ENCODE measurements around the gene HRAS. TPM values are rescaled to one million over a fixed set of nuclear protein-coding genes. Genes with fewer than 3 reads are reported as not detected.

The HRAS gene
- total and polyA plus RNA-seq, 8 donors: 14.2 to 181 (median 70.8) TPM

DNA sequence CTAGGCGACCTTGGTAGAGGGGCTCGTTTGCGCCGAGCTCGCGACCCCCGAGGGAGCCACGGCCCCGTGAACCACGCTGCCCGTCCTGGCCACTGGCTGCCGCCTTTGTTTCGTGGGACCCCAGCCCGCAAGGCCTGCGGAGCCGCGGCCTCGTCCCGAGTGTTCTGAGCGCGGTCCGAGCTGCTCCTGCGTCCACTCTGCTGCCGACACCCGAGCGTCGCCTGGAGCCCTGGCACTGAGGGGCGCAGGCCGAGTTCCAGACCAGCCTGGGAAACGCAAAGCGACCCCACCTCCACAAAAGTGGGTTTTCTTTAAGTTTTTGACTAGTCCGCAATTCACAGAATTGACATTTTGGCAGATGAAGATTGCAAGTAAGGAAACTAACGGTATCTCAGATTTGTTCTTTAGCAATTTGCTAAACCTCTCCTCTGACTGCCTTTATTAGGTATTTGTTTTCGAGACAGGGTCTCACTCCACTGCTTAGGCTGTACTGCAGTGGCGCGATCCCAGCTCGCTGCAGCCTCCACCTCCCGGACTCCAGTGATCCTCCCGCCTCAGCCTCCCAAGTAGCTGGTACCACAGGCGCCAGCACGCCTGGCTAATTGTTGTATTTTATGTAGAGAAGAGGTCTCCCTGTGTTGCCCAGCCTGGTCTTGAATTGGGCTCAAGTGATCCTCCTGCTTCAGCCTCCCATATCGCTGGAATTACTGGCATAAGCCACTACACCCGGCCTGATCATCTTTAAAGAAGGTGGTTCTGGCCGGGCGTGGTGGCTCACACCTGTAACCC is 27.5 kb downstream of the HRAS start:
- Histone ChIP-seq H3K27ac (peak overlapping the region; percentile 76 to 100 (median 98)), H3K4me1 (peaks cover 35 to 46% (median 44%) of the 10 kb centered on the region in 4 donors), H3K36me3 (peaks cover 0 to 38% (median 35%) of the 10 kb centered on the region in 4 donors), H3K27me3 (no peaks in the 10 kb centered on the region), H3K9me3 (no peaks in the 10 kb centered on the region), H3K4me3 (peak overlapping the region; percentile 56 to 88 (median 62))
- TF ChIP-seq EP300 (IDR thresholded peaks at IDR 0.05) (no peak), POLR2A (IDR thresholded peaks at IDR 0.05) (no peak), POLR2AphosphoS5 (IDR thresholded peaks at IDR 0.05) (no peak)
- TF ChIP-seq, protein P1, sequence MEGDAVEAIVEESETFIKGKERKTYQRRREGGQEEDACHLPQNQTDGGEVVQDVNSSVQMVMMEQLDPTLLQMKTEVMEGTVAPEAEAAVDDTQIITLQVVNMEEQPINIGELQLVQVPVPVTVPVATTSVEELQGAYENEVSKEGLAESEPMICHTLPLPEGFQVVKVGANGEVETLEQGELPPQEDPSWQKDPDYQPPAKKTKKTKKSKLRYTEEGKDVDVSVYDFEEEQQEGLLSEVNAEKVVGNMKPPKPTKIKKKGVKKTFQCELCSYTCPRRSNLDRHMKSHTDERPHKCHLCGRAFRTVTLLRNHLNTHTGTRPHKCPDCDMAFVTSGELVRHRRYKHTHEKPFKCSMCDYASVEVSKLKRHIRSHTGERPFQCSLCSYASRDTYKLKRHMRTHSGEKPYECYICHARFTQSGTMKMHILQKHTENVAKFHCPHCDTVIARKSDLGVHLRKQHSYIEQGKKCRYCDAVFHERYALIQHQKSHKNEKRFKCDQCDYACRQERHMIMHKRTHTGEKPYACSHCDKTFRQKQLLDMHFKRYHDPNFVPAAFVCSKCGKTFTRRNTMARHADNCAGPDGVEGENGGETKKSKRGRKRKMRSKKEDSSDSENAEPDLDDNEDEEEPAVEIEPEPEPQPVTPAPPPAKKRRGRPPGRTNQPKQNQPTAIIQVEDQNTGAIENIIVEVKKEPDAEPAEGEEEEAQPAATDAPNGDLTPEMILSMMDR (IDR thresholded peaks at IDR 0.05): no peak
- no peak for DNase-seq
- intact Hi-C loops (cut with DNase I; ENCODE audit: low total_unique reads): no loop called here
- WGBS, 5 donors: 40 to 62% (median 44%) methylated on average over 28 to 45 of the region's 45 CpGs

DNA sequence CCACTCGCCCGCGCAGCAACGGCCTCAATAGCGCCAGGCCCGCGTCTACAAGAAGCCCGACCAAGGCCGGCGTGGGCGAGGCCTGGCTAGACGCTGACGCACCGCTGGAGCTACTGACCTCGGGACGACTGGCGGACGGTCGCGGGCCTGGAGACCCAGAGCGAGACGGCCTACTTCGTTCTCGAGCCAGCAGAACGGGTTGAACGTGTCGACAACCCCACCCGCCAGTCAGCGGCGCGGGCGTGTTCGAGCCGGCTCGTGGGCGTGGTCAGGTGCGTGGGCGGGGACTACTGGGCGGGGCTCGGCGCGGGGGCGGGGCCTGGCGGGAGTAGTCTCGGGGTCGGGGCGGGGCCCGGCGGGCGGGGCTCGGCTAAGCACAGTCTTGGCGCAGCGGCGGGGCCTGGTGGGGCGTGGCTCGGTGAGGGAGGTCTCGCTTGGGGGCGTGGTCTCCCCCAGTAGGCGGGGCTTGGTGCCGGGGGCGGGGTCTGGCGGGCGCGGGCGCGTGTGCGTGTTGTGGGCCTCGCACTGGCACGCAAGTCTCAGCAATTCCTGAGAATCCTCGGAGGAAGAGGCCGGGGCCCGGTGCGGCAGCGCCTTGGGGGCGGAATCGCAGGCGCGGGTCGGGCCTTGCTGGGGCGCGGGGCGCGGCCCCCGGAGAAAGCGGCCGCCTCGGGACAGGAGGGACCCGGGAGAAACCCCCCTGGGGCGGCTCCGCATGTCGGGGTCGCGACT is 28.2 kb downstream of the HRAS start, which contains the start of gene RNH1:
TSS of gene RNH1 (minus strand) at position 248 of the 732 bp plus-strand sequence. CDS start 5,080 bp downstream, outside the sequence.
- intact Hi-C loops (cut with DNase I; ENCODE audit: low total_unique reads): no loop called here
- WGBS, 5 donors: 0 to 1% (median 1%) methylated on average over 57 to 93 of the region's 93 CpGs; no CpG with 5 or more reads in 1 of the 5 donors

DNA sequence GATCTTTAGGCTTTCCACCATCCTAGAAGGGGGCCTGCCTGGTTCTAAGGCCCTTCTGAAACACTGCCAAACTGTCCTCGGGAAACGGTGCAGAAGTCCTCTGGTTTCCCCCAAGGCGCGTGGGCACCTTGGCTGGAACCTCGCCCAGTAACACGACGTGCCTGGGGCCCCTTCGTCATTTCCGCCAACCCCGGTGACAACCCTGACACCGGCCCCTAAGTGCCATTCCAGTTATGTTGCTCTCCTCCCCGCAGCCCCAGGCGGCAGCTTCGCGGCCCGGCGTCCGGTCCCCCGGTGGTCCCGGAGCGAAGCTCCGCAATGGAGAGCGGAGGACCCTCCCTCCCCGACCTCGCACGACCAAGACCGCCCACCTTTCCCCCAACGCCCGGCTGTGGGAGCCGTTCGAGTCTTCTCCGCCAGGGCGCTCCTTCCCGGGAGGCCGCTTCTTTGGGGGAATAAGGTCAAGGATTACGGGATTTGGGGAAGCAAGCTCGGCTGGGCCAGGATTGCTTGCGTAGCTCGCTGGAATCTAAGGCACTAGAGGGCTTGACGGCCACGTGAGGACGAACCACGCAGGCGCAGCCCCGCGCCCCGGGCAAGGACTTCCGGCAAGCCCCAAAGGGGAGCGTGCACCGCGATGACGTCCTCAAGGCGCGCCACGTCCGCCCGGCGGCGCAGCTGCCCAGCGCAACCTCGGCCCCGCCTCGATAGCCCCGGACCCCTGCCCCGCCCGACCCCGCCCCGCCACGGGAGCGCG is 29.0 kb downstream of the HRAS start:
- H3K4me1 ChIP-seq: peaks cover 35 to 61% (median 55%) of the 10 kb centered on the region in 4 donors
- intact Hi-C loops (cut with DNase I; ENCODE audit: low total_unique reads): no loop called here

More for the DNA sequence above, 28.2 kb downstream of the HRAS start, which contains the start of gene RNH1:
- H3K4me3 ChIP-seq: peak within 1 kb of the TSS; percentile 56 to 88 (median 62)
- peak; percentile 98 to 99 for DNase-seq
- H3K27ac ChIP-seq: peak within 1 kb of the TSS; percentile 98 to 100 (median 99)
- H3K9me3 ChIP-seq: no peaks in the 10 kb centered on the region
- no peaks in the 10 kb centered on the region for H3K27me3 ChIP-seq
- peaks cover 0 to 33% (median 31%) of the 10 kb centered on the region in 4 donors for H3K36me3 ChIP-seq
- TF ChIP-seq, protein P1 (IDR thresholded peaks at IDR 0.05): peak in 1 of 7 experiments; percentile 16
- TF ChIP-seq POLR2AphosphoS5 (IDR thresholded peaks at IDR 0.05) (peak in 1 of 3 donors; percentile 85), POLR2A (IDR thresholded peaks at IDR 0.05) (no peak), EP300 (IDR thresholded peaks at IDR 0.05) (no peak)
- peaks cover 35 to 54% (median 51%) of the 10 kb centered on the region in 4 donors for H3K4me1 ChIP-seq

More for the DNA sequence above, 29.0 kb downstream of the HRAS start:
- Histone ChIP-seq H3K36me3 (peaks cover 6 to 33% (median 32%) of the 10 kb centered on the region in 4 donors), H3K4me3 (peak overlapping the region; percentile 56 to 88 (median 62)), H3K27me3 (no peaks in the 10 kb centered on the region), H3K27ac (peak overlapping the region; percentile 98 to 100 (median 99)), H3K9me3 (no peaks in the 10 kb centered on the region)
- peak; percentile 54 for TF ChIP-seq EP300 (IDR thresholded peaks at IDR 0.05)
- TF ChIP-seq POLR2A (IDR thresholded peaks at IDR 0.05): peak in 2 of 4 donors; percentile 29 to 37
- TF ChIP-seq, protein P1 (IDR thresholded peaks at IDR 0.05): peak in 1 of 7 experiments; percentile 24
- peak; percentile 83 to 92 (median 85) for TF ChIP-seq POLR2AphosphoS5 (IDR thresholded peaks at IDR 0.05)
- WGBS, 5 donors: 0 to 1% (median 0%) methylated on average over 22 to 71 of the region's 71 CpGs
- DNase-seq: peak; percentile 98 to 99

Measured in stomach (tissue), 9 donors.